HG03565 (cell line): ENCODE results near the gene CATSPERD.
"Not testable (repeated sequence)": the region's sequence is repeated elsewhere in the genome, so short reads cannot be mapped to it uniquely, and the experiment has no call there.

ENCODE experiments used
- ATAC-seq: cut with Tn5 transposase; IDR thresholded peaks from one replicate; pipeline ENCODE4 v1.9.1; 2021; ENCODE audit warnings: mild to moderate bottlenecking, moderate library complexity; ENCODE audit not compliant: unreplicated experiment

The CATSPERD gene

GRCh38 chr19:5686326-5686646 lies 34.2 kb upstream of the CATSPERD start:
- ATAC-seq: no peak

GRCh38 chr19:5686647-5687359 lies 33.6 kb upstream of the CATSPERD start:
- peak; percentile 40 for ATAC-seq

GRCh38 chr19:5687360-5688198 lies 32.9 kb upstream of the CATSPERD start:
- ATAC-seq: no peak

- not testable (repeated sequence) for ATAC-seq
Measured at GRCh38 chr19:5688262-5688881, 32.1 kb upstream of the CATSPERD start.

- ATAC-seq: peak; percentile 41
Measured at GRCh38 chr19:5690125-5690954, 30.1 kb upstream of the CATSPERD start, which contains the start of gene RPL36. Gene RPL36, plus strand, starts transcription at chr19:5690295. Its CDS starts 213 bp downstream, at chr19:5690508.

- ATAC-seq: no peak
Measured at GRCh38 chr19:5690955-5691821, 29.2 kb upstream of the CATSPERD start.

- no peak for ATAC-seq
Measured at GRCh38 chr19:5691822-5692722, 28.4 kb upstream of the CATSPERD start.

- no peak for ATAC-seq
Measured at GRCh38 chr19:5692723-5693194, 27.7 kb upstream of the CATSPERD start.

GRCh38 chr19:5693195-5694166 lies 27.0 kb upstream of the CATSPERD start:
- ATAC-seq: no peak

GRCh38 chr19:5694167-5694955 lies 26.1 kb upstream of the CATSPERD start:
- ATAC-seq: no peak

- ATAC-seq: no peak
Measured at GRCh38 chr19:5694956-5695648, 25.3 kb upstream of the CATSPERD start.

- ATAC-seq: no peak
Measured at GRCh38 chr19:5695649-5696195, 24.7 kb upstream of the CATSPERD start.

- ATAC-seq: no peak
Measured at GRCh38 chr19:5696196-5697021, 24.0 kb upstream of the CATSPERD start.

- no peak for ATAC-seq
Measured at GRCh38 chr19:5697022-5697889, 23.2 kb upstream of the CATSPERD start.
